ENCODE results near the gene IFI27. TPM values are rescaled to one million over a fixed set of nuclear protein-coding genes. Genes with fewer than 3 reads are reported as not detected.

Gene IFI27
- total RNA-seq, 1 donor from 2014 or later, result not detected

DNA sequence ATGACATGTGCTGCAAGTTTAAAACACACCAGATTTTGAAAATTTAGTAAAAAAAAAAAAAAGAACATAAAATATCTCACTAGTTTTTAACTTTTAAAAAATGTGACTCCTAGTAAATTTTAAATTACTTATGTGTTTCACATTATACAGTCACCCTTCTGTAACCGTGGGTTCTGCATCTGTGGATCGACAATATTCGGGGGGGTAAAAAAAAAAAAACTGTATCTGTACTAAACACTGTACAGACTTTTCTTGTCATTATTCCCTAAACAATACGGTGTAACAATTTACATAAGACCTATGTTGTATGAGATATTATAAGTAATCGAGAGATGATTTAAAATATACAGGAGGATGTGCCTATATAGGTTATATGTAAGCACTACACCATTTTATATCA lies 32.7 kb upstream of the IFI27 start:
- TF ChIP-seq, protein P1, sequence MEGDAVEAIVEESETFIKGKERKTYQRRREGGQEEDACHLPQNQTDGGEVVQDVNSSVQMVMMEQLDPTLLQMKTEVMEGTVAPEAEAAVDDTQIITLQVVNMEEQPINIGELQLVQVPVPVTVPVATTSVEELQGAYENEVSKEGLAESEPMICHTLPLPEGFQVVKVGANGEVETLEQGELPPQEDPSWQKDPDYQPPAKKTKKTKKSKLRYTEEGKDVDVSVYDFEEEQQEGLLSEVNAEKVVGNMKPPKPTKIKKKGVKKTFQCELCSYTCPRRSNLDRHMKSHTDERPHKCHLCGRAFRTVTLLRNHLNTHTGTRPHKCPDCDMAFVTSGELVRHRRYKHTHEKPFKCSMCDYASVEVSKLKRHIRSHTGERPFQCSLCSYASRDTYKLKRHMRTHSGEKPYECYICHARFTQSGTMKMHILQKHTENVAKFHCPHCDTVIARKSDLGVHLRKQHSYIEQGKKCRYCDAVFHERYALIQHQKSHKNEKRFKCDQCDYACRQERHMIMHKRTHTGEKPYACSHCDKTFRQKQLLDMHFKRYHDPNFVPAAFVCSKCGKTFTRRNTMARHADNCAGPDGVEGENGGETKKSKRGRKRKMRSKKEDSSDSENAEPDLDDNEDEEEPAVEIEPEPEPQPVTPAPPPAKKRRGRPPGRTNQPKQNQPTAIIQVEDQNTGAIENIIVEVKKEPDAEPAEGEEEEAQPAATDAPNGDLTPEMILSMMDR (conservative IDR thresholded peaks at IDR 0.05; ENCODE audit: low read depth, low read length), result no peak
- no peak for DNase-seq (ENCODE audit: low read depth)
- H3K4me3 ChIP-seq (ENCODE audit: low read depth, low read length), result no peak overlapping the region

DNA sequence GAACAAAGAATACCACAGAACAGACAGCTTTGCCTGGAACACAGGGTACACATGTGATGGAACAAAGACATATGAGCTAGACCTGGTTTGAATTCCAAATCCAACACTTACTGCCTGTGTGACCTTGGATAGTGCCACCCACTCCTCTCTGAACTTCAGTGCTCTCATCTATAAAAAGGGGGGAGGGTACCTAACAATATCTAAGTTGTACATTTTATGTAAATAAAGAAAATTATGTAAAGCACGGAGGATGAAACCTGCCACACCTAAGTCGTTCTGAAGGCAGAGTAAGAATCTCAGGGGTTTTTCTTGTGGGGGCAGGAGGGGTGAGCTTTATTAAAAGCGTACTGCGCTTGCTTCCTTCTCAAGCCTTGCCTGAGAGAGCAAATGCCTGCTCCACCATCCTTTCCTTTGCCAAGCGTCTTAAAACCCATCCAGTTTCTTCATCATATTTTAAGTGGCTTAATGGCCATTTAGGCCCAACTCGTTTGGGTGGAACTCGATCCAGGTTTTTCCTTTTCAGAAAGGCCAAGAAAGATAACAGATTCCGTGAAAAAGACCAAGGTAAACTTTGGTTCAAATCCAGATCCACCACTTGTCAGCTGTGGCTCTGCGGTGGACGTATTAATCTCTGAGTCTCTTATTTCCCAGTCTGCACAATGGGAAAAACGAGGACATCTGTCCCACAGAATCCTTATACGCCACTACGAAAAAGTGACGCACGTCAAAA lies 30.5 kb upstream of the IFI27 start:
- TF ChIP-seq, protein P1 (conservative IDR thresholded peaks at IDR 0.05; ENCODE audit: low read depth, low read length), result no peak
- no peak for DNase-seq (ENCODE audit: low read depth)
- H3K4me3 ChIP-seq (ENCODE audit: low read depth, low read length), result peak overlapping the region; percentile 92

DNA sequence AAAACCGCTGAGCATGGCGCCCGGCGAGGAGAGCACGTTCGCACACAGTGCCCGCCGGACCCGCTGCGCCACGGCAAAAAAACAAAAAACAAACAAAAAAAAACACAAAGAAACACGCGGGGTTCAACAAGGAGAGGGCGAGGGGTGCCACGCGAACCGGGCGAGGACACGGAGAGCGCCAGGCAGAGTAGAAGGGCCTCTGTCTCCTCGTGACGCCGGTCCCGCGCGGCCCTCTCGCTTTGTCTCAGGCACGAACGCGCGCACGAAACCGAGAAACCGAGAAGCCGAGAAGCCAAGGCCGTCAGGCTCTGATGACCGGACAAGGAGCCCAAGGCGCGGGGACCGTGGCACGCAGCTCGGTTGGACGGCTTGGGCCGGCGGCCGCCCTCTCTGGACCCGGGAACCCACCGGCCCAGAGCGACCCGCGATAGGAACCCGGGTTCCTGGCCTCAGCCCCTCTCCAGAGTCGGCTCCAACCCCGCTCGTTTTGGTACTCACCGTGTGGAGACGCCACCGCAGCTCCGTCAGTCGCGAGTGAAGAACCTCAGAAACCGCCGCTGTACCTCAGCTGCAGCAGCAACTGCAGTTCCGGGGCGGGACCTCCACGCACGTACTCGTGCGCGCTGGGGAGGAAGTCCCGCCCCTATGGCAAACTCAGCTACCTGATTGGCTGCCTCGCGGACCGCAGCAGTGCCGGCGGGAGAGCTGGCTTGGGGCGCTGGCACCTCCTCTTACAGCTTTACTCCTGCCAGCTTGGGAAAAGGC lies 29.7 kb upstream of the IFI27 start, which contains the start of the genes DDX24 and IFI27L1:
Gene DDX24 (minus strand): TSS at position 582 of the 765 bp plus-strand sequence. CDS start 1,460 bp downstream, outside the sequence.
Gene IFI27L1 (plus strand): TSS at position 690 of the 765 bp plus-strand sequence. CDS start 15,628 bp downstream, outside the sequence.
- DNase-seq (ENCODE audit: low read depth), result no peak
- H3K4me3 ChIP-seq (ENCODE audit: low read depth, low read length), result peak within 1 kb of the TSS; percentile 92
- TF ChIP-seq, protein P1 (conservative IDR thresholded peaks at IDR 0.05; ENCODE audit: low read depth, low read length), result no peak

DNA sequence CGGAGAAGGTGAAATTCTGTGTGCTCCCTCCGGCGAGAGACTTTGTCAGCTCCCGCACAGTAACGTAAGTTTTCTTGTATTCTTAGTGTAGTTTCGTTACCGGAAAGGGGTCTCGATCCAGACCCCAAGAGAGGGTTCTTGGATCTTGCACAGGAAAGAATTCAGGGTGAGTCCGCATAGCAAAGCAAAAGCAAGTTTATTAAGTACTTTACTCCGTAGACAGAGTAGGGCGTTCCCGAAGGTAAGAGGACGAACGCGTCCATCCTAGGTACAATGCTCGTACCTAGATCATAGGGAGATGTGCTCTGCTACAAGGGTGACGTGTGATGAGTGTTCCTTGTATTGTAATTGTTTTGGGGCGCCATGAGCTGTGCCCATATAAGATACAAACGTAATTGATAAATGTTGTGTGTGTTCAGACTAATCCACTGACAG lies 29.1 kb upstream of the IFI27 start:
- H3K4me3 ChIP-seq (ENCODE audit: low read depth, low read length), result peak overlapping the region; percentile 92
- no peak for DNase-seq (ENCODE audit: low read depth)
- TF ChIP-seq, protein P1 (conservative IDR thresholded peaks at IDR 0.05; ENCODE audit: low read depth, low read length), result no peak

DNA sequence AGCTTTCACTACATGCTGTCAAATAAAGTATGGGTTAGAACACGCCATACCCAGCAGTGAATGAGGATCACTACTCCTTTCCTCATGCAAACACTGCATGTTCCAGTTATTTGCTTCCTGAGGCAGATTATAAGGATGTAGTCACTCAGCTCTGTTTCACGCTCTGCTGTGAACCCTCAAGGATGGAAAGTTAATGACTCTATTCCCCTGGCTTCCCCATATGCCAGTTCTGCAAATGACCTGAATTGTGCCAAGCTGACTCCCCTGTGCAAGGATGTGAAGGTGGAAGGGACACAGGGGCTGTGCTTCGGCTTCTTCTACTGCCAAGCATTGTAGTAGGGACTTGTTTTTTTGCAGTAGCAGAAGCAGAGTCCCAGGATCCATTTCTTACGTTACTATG lies 22.6 kb upstream of the IFI27 start:
- no peak overlapping the region for H3K4me3 ChIP-seq (ENCODE audit: low read depth, low read length)
- TF ChIP-seq, protein P1 (conservative IDR thresholded peaks at IDR 0.05; ENCODE audit: low read depth, low read length), result no peak
- no peak for DNase-seq (ENCODE audit: low read depth)

DNA sequence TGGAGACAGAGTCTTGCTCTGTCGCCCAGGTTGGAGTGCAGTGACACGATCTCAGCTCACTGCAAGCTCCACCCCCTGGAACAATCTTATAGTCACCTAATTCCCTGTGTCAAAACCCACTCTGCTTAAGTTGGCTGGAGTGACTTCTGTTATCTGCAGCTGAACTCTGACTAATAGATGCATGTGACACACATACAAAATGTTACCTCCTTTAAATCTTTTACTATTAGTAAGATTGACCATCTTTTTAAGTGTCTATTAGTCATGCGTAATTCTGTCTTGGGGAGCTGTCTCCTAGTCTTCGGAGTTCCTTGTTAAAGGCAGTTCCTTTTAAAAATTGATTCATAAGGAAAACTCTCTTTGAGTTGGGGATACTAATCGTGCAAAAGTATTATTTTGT lies 22.0 kb upstream of the IFI27 start:
- H3K4me3 ChIP-seq (ENCODE audit: low read depth, low read length), result no peak overlapping the region
- TF ChIP-seq, protein P1 (conservative IDR thresholded peaks at IDR 0.05; ENCODE audit: low read depth, low read length), result no peak
- DNase-seq (ENCODE audit: low read depth), result no peak

Measured in epithelial cell of proximal tubule (primary cell).